ENCODE results near the gene RASGRP2.

Gene RASGRP2

DNA sequence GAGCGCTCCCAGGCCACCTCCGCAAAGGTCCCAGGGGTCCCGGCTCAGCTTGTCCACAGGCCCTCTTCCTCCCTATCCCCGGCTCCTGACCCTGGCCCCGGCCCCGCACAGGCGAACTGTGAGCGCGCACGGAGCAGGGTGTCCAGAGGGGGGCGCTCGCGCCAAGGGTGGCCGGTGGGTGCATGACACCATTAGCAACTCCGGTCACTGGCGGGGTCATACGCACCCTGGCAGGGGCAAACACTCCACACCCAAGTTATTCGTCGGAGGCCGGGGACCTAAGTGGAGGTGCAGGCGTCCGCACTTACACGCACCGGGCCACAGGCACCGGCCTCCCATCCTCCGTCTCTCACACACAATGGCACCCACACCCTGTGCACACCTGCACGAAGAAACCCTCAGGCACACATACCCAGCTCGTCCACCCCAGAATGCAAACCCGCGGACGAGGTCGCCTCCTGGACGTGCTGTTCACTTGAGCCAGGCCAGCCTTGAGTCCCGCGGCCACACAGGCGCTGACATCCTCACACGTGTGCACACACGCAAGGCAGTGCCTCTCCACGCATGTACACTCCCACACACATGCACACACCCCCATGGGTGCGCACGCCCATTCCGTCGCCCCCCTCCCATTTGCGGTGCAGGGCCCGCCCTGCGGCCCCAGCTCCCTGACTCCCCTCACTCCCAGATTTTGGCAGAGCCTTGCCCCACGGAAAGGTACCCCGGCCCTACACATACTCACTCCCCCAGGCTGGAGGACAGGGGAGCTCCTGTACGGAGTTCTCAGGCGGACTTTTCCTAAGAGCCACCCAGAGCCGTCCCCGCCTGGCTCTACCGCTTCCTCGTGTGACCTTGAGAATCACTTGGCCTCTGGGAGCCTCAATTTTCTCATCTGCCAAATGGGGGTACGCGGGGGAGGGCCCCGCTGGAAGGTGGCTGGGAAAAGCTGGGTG, at the start of gene RASGRP2:
TSS of gene RASGRP2 (minus strand) at position 552 of the 953 bp plus-strand sequence. CDS start 1,276 bp downstream, outside the sequence.
- in situ Hi-C loops (cut with MboI; ENCODE audit: low sequenced_read_pairs), result no loop called here

DNA sequence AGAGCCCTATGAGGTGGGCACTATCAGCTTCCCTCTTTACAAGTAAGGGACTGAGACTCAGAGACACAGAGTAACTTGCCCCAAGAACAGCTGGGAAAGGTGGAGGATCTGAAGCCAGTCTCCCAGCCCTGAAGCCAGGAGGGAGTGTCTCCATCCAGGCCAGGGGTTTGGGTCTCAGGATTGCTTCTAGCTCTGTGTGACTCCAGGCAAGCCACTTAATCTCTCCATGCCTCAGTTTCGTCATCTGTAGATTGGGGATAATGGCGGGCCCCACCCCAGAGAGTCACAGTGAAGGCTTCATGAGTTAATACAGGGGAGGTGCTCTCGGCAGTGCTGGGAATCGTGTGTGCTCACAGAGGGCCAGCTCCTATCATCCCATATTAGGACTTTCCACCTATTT, 48.5 kb upstream of the RASGRP2 start:
- in situ Hi-C loops (cut with MboI; ENCODE audit: low sequenced_read_pairs), result no loop called here

DNA sequence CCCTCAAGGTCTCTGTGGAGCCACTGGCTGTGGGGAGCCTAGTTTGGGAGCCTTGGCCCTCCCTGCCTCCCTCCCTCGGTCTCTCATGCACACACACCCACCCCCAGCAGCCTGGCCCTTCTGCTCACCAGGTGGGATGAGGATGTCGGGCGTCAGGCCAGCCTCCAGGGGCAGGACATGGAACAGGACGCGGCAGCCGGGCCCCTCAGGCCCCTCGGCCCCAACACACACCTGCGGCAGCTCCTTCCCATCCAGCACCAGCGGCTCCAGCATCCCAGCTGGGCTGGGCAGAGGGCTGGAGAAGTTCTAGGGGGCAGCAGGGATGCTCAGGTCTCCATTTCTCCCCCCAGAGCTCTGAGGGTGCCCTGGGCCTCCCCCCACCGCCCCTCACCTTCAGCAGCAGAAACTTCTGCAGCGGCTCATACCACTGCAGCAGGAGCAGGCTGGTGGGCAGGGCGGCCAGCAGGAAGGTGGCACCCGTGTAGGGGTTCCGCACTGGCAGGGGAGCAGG, 47.9 kb upstream of the RASGRP2 start:
- in situ Hi-C loops (cut with MboI; ENCODE audit: low sequenced_read_pairs), result no loop called here

DNA sequence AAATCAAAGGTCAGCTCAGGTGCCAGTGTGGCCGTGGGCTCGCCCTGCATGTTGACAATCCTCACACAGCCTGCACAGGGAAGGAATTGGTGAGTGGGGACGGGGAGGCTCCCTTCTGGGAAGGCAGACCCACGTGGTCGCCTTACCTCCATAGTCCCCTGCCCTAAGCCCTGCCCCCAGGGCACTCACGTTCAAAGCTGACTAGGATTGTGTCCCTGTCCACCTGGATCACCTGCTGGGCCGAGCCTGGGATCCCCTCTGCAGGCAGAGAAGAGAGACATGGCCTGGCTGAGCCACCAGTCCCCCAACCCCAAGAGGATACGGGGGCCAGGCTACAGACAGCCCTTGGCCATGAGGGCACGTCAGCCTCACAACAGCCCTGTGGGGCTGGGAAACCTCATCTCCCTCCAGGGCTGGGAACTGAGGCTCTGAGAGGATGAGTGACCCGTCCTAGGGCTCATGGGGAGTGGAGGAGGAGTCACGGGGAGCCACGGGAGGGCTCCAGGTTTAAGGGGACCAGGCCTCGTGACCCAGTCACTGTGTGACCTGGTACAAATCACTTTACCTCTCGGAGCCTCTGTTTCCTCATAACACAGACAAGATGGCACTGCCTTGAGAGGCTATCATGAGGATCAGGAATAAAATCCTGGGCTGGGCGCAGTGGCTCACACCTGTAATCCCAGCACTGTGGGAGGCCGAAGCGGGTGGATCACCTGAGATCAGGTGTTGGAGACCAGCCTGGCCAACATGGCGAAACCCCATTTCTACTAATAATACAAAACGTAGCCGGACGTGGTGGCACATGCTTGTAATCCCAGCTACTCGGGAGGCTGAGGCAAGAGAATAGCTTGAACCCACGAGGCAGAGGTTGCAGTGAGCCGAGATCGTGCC, 46.5 kb upstream of the RASGRP2 start:
- in situ Hi-C loops (cut with MboI; ENCODE audit: low sequenced_read_pairs), result no loop called here

DNA sequence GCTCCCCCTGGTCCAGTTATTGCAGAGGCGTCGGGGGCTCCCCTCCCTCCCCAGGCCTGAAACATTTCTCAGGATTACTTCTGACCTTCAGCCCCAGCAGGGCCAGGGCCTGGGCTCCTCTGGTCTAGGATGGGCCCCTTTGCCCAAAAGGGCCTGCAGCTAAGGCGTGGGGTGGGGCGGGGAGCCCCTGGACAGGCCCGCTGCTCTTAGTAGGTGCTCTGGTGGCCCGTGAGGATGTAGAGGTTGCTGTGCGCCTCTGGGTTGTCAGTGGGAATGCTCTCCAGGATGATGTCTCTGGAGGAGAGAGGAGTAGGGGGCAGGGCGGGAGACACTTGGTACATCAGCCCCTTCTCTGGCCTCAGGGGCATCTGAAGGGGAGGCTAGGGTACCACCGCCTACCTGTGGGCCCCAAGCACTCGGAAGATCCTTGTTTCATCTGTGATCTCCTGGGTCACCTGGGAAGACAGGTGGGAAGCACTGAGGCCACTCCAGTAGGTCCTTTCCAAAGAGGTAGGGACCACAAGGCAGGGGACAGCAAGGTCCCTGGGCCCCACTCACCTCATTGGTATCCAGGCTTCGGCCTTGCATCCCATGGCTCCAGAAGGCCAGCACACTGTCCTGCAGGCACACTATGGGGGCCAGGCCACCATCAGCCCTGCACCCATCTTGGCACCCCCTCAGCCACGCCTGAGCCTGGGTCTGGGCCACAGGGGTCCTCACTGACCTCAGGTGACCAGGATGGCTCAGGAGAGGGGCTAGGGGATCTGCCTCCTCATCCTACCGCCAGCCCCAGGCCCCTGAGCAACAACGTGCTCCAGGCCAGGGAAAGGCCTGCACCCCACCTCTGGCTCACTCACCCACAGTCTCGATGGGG, 45.6 kb upstream of the RASGRP2 start:
- in situ Hi-C loops (cut with MboI; ENCODE audit: low sequenced_read_pairs), result no loop called here

DNA sequence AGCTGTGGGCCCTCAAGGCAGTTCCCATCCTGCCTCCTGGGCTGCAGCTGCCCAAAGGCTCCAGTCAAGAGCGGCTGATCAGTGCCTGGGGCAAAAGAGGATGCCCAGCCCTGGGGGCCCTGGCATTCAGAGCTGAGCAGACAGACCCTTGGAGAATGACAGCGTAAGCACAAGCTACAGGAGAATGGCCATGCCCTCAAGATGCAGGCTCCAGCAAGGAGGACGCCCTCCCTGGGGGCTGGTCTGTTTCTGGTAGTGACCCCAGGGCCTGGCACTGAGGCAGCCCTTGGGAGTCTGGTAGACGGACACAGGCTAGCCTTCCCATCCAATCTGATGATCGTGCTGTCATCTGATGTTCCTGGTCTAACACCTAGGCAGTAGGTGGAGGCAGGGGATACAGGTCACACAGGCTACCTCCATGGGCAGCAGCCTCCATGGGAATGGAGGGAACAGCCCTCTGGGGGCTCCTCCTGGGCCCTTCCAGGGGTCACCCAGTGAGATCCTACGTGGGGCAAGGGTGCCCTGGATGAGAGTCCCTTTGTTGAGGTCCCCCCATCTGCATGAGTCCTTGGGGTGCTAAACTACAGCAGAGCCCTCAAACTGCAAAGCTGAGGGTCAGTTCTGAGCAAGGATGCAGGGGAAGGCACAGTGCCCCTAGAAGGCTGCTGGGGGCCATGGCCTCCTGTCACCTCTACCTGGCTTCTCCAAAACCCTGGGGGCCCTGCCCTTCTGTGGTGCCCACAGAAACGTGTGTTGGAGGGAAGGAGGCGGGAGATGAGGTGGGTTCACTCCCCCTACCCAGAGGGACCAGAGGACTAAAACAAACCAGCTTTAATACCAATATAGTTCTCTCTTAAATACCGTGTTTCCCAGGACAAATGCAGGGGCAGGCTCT, 44.6 kb upstream of the RASGRP2 start:
- in situ Hi-C loops (cut with MboI; ENCODE audit: low sequenced_read_pairs), result no loop called here

DNA sequence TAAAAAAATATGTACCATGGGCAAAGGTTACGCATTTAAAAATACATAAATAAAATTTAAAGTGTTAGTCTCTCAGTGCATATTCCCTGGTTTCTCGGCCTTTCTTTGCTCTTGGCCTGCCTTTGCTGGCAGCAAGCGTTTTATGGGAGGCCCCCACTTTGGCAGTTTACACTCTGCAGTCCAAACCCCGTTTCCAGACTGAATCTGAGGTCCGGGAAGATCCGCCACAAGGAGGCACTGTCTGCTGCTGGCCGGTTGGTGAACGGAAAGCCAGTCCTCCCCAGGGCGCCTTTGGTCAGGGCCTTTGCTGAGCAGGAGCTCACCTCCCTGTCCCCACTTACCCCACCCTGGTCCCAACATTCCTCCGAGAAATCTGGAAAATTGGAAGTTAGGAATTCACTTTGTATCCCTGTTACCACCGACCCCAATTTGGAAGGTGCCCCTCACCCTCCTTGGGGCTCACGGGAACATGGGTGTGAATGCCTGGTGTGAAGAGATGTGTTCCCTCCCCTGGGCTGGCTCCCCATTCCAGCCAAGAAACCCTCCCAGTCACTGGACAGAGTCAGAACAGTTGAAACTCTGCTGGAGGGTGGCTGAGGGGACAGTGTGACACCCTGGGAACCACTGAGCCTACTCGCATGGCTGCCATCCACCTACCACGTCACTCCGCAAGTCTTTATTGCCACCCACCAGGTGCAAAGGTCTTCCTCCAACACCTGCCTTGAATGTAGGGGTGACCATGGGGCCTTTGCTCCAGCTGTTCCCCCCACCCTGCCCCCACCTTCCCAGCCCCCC, 43.8 kb upstream of the RASGRP2 start:
- in situ Hi-C loops (cut with MboI; ENCODE audit: low sequenced_read_pairs), result no loop called here

DNA sequence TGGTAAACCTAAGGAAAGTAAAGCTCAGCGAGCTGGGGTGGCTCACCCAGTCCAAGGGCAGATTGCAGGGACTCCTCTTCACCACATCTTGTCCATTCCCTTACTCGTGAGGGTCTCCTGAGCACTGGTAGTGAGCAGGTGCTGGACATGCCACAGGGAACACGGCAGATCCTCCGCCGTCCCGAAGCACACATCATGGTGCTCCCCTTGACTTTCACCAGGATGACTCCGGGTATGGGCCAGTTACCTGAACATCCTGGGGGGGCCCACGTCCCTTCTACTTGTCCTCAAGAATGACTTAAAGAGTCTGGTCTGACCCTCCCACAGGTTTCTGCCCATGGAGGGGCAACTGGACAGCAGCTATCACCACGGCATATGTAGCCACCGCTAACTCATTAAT, 42.4 kb upstream of the RASGRP2 start:
- in situ Hi-C loops (cut with MboI; ENCODE audit: low sequenced_read_pairs), result no loop called here

DNA sequence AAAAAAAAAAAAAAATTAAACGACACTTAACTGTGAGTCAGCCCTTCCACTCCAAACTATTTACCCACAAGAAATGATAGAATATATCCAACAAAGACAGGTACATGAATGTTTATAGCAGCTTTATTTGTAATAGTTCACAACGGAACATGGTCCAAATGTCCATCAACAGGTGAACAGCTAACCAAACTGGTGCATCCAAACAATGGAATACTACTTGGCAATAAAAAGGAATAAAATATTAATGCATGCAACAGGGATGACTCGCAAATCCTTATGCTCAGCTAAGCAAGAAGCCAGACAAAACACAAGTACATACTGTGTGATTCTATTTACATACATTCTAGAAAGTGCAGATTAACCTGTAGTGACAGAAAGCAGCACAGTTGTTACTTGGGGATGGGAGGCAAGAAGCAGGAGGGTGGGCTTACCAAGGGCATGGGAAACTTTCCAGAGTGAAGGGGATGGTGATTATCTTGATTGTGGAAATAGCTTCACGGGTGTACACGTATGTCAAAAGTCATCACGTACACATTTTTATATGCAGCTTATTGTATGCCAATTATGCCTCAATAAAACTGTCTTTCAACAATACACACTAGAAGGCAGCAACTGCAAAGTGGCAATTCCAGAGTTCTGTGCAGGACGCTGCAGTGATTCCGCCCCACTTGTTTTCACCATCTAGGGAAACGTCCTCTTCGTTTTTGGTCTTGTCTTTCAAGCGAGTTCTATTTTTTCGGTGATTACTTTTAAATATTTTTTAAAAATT, 41.1 kb upstream of the RASGRP2 start:
- in situ Hi-C loops (cut with MboI; ENCODE audit: low sequenced_read_pairs), result no loop called here

DNA sequence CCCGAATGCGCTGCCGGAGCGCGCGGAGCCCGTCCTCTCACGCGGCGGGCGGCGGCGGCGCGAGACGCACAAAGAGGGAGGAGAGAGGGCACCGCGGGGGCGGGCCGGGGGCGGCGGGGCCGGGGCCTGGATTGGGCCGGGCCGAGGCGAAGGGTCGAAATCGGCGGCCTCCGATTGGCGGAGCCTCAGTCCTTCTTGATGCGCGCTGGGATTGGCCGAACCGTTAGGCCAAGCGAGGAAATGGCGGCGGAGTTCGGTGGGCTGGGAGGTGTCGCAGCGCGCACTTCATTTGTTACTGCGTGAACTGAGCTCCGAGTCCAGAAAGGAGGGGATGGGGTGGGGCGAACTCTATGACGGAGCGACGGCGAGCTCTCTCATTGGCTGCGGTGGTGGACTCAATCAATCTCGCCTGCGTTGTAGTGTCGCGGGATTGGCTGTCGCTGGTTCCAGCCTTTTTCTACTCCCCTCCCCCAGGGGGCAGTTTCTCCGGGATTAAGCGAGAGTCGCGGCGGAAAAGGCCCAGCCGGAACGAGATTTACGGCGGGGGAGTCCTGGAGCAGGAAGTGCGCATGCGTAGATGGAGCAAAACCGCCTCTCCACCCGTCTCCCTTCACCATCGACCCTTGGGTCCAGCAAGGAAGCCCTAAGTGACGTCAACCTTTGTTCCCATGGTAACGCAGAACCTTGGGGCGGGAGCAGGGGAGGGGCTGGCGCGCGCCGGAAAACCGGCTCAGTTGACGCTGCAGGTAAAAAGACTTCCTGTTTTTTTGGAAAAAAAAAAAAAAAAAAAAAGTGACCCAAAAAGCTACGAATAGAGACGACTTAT, 34.7 kb upstream of the RASGRP2 start, which contains the start of gene SF1:
TSS of gene SF1 (minus strand) at position 70 of the 826 bp plus-strand sequence. CDS start 150 bp downstream, outside the sequence.
- in situ Hi-C loops (cut with MboI; ENCODE audit: low sequenced_read_pairs), result no loop called here

DNA sequence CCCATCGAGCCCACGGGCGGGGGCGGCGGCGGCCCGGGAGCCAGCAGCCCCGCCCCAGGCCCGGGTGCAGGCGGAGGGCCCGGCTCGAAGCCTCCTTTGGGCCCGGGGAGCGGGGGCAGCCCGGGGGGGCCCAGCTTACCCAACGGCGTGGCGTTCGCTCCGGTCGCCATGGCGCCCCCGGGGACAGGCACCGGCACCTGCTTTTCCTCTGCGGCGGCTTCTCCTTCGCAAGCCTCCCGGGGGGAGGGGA, 34.2 kb upstream of the RASGRP2 start:
- in situ Hi-C loops (cut with MboI; ENCODE audit: low sequenced_read_pairs), result no loop called here

DNA sequence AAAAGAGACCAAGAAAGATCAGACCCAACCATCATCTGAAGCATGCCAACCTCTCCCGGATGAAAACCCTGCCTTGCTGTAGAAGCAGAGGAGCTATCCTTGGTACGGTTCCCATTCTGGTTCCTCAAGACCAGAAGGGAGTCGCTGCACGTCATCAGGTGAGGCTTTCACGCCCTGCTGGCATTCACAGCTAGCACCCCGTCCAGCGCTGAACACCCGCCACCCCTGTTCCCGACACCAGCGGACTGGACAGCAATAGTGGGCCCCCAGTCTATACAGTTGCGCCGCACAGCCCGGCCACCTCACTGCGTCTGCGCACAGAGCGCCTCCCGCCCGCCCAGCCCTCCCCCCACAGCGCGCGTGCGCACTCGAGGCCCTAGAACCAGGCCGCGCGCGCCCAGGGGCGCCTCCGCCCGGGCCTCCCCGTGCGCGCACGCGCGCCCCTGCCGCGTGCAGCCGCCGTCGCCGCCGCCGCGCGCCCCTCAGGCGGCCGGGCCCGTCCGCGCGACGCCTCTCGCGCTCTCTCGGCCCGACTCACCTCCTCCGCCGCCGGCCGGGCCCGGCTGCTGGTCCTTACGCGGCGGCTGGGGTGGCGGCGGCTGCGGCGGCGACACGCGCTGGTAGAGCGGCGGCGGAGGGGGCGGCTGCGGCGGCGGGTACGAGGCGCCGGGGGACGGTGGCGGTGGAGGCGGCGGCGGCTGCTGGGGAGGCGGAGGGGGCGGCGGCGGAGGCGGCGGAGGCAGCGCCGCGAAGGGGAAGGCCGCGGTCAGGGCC, 33.7 kb upstream of the RASGRP2 start:
- in situ Hi-C loops (cut with MboI; ENCODE audit: low sequenced_read_pairs), result no loop called here

DNA sequence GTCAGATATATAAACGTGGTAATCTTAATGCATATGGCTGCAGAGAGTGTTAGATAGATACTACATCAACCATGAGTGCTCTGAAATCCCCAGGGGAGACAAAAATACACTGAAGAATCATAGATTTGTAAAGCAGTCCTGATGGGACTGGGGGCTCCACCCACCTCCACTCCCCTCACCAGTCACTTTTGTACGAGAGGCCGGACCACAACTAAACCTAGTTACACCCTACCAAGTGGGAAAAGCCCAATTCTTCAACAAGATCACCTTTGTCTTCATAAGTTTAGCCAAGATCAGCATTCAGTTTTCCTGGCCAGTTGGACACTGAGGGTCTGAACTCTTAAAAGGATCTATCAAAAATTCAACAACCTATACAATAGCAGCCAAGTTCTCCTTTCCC, 32.9 kb upstream of the RASGRP2 start:
- in situ Hi-C loops (cut with MboI; ENCODE audit: low sequenced_read_pairs), result no loop called here

DNA sequence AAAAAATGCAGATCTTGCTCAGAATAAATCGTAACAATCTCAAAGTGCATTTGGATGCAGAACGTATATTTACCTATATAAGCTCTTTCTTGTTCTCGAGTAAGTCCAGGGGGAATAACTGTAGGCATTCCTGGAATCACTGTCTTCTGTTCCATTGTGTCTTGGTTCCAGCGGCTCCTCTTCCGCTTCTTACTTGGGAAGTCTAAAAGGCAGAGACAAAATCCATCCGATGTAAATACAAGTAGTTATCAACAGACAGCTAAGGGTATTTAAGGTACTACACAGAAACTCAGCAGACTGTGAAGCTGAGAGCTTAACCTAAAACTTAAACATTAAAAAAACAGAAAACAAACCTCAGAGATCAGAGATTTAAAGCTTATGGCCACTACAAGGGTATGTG, 32.5 kb upstream of the RASGRP2 start:
- in situ Hi-C loops (cut with MboI; ENCODE audit: low sequenced_read_pairs), result no loop called here

DNA sequence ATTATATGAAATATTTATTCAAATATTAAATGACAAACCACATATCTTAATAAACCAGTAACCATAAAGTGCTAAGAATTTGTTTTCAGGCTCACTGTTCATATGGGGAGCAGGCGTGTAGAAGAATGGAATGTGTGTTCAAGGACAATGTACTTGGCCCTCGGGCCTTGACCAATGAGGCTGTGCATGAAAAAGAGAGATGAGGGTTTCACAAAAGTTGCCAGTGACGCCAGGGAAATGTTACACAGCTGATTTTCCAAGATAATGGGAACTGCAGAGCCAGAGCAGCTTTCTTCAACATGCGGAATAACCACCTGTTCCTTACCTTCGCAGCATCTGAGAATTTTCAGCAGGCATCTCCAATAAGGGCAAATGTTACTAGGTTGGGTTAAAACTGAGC, 30.2 kb upstream of the RASGRP2 start:
- in situ Hi-C loops (cut with MboI; ENCODE audit: low sequenced_read_pairs), result no loop called here

DNA sequence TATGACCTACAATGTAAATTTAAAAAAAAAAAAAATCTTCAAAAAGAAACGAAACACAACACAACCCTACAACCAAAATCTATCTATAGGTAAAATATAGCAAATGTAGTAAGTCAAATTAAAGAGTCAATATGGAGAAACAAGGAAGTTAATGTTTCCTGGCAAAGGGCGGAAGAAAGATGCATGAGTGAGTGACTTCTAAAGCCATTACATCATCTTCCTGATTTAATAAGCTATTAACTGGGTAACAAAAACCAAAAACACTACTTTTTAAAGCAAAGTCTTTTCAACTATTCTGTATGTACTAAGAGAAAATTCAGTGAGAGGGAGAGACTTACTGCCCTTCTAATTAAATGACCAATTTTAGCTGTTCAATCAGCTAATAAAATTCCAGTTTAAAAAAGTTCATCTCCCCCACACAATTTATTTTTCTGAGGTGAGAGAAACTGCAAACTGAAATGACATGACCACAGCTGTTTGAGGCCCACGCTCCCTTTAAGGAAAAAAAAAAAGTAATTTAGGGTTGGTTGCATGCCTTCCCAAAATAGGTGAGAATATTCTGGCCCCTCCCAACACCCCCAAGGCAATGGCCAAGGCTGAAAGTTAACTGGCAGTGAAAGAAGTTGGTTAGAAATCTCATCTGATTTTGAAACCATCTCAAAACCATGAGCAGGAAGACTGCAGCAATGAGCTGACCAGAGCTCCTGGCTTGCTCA, 28.5 kb upstream of the RASGRP2 start:
- in situ Hi-C loops (cut with MboI; ENCODE audit: low sequenced_read_pairs), result no loop called here
